ENCODE measurements around the gene NSFL1C.
"Not testable (repeated sequence)": the region's sequence is repeated elsewhere in the genome, so short reads cannot be mapped to it uniquely, and the experiment has no call there.

The NSFL1C gene

GRCh38 chr20:1422753-1423152 lies 43.9 kb downstream of the NSFL1C start:
- no peak for DNase-seq

GRCh38 chr20:1420066-1420465 lies 46.6 kb downstream of the NSFL1C start:
- no peak for DNase-seq

- no peak for DNase-seq
These were observed 48.3 kb downstream of the NSFL1C start for GRCh38 chr20:1418350-1418749.

- no peak for DNase-seq
These were observed 48.9 kb downstream of the NSFL1C start for GRCh38 chr20:1417790-1418189.

- DNase-seq = no peak
These were observed 49.4 kb downstream of the NSFL1C start for GRCh38 chr20:1417273-1417672.

DNA sequence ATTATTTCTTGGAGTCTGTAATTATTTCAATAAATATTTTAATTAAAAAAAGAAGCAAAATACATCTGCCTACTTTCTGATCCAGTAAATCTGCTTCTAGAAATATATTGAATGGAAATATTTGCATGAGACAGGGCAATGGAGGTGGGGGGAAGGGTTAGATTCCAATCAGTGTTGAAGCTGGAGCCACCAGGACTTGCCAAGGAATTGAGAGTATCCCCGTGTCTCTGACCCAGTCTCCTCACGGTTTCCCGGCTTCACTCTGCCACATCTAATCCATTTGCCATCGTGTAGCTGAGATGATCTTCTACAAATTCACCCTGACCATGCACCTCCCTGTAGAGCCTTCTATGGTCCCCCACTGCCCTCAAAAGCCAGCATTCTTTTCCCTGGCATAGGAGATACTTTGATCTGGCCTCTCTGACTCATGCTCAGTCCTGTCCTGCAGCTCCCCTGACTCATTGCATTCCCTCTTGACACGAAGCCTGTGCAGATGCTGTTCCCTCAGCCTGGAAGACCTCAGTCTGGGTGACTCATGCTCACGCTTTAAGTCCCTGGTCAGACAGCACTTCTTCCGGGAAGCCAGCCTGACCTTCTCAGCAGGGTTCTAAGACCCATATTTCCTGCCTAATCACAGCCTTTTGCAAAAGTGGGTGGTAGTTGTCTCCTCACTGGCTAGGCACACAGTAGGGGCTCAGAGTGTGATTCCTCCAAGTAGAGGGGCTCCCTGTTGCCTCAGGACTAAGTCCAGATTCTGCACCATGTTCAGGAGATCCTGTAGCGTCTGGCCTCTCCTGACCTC lies 50.8 kb downstream of the NSFL1C start:
- no peak for DNase-seq

GRCh38 chr20:1414982-1415381 lies 51.7 kb downstream of the NSFL1C start:
- DNase-seq = no peak

DNA sequence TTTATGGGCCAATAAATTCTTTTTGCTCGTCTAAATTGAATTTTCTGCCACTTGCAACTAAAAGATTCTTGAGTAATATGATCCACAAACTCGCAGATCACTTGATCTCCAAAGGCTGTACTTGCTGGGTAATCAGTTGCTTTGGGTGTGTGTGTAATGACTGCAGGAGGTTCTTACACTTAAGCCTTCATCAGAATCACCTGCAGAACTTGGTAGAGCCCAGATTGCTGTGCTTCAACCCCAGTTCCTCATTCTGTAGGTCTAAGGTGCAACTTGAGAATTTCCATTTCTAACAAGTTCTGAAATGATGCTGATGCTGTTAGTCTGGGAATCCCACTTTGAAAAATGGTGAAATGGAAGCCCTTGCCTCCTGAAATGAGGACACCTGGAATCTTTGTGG lies 60.8 kb downstream of the NSFL1C start:
- DNase-seq = no peak

DNA sequence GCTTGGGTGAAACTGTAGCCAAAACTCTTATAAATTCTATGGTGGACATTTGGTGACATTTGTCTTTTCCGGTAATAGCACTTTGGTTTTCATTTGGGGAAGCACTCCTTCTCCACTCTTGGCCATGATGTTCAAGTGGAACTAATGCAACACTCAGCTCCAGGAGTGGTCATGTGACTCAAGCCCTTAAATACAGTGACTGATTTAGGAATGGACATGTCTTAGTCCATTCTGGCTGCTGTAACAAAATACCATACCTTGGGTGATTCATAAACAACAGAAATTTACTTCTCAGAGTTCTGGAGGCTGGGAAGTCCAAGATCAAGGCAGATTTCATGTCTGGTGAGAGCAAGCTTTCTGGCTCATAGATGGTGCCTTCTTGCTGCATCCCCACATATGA lies 63.0 kb downstream of the NSFL1C start:
- no peak for DNase-seq

- no peak for DNase-seq
These were observed 64.5 kb downstream of the NSFL1C start for GRCh38 chr20:1402149-1402548.

DNA sequence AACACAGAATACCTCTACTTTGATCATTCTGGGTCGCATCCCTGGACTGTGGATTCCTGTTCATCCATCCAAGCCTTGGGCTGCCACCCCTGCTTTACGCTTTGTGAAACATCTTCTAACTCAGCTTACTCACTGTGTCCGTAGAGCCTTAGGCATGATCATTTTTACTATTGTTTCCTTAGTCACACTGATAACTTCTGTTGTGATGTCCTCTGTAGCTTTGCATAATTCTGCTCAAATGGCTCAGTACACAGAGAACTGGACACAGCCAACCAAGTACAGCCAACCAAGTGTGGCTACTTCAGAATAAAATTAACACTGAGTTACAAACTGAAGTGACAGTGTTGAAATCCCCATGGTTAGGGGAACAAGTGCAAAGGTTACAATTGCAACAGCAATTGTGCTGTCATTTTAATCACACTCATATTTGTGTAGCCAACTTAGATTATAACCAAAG lies 65.2 kb downstream of the NSFL1C start:
- DNase-seq = no peak

GRCh38 chr20:1399678-1400366 lies 66.8 kb downstream of the NSFL1C start:
- DNase-seq = not testable (repeated sequence)

DNA sequence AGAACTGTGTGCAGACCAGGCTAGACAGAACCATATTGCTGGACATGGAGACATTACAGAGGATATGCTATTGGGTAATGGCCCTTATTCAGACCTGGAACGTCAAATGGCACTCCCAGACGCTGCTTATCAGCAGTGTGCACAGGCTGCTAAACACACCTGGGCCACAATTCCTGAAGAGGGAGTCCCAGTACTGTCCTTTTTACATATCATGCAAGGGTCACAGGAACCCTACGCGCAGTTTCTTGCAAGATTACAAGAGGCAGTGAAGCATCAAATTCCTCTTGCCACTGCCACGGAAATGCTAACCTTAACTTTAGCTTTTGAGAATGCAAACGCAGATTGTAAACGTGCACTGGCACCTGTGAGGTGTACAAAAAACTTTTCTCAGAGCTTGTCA lies 68.5 kb downstream of the NSFL1C start:
- not testable (repeated sequence) for DNase-seq

GRCh38 chr20:1397710-1398109 lies 68.9 kb downstream of the NSFL1C start:
- DNase-seq = no peak

DNA sequence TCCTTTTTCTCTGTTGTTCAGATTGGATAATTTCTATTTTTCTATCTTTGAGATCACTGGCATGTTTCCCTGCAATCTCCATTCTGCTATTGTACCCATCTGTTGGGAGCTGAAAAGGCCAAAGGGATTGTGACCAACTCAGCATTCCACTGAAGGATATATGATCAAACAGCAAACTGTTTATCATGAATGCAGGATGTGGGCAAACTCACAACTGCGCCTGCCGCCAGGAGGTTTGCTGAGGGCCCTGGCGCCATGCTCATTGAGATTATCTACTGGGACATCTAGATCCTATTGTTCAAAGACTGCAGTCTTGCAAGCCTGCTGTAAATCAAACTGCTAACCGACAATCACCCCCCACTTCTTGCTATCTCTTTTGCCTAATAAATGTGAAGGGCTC lies 69.9 kb downstream of the NSFL1C start:
- no peak for DNase-seq

DNA sequence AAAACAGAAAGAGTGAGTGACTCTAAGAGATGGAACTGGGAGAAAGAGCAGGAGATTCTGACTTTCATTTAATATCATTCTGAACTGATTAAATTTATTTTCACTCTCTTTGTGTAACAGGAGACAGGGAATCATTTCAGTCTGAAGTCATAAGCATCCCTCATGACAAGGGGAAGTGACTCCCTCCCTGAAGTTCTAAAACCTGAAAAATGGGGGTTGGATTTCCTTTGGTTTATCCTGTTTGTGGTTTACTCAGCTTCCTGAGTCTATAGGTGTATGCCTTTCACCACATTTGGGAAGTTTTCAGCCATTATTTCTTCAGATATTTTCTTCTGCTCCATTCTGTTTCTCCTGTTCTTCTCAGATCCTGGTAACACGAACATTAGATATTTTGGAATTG lies 70.4 kb downstream of the NSFL1C start:
- no peak for DNase-seq

- DNase-seq = no peak
These were observed 72.0 kb downstream of the NSFL1C start for GRCh38 chr20:1394686-1395085.

DNA sequence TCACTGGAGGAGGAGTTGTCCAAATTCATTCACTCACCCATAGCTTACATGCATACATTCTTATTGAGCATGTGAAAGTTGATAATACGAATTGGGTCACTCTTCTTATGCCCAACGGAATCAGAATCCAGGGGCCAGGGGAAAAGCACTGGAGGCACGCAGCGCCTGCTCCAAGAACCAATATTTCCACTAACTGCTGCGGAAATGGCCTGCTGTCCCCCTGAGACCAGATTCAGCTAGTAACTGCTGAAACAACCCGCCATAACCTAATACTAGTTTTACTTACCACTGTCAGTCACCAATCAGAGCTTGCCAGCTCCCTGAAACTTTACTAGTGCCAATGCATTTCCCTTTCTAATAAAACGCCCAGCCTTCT lies 73.2 kb downstream of the NSFL1C start:
- DNase-seq = no peak

DNA sequence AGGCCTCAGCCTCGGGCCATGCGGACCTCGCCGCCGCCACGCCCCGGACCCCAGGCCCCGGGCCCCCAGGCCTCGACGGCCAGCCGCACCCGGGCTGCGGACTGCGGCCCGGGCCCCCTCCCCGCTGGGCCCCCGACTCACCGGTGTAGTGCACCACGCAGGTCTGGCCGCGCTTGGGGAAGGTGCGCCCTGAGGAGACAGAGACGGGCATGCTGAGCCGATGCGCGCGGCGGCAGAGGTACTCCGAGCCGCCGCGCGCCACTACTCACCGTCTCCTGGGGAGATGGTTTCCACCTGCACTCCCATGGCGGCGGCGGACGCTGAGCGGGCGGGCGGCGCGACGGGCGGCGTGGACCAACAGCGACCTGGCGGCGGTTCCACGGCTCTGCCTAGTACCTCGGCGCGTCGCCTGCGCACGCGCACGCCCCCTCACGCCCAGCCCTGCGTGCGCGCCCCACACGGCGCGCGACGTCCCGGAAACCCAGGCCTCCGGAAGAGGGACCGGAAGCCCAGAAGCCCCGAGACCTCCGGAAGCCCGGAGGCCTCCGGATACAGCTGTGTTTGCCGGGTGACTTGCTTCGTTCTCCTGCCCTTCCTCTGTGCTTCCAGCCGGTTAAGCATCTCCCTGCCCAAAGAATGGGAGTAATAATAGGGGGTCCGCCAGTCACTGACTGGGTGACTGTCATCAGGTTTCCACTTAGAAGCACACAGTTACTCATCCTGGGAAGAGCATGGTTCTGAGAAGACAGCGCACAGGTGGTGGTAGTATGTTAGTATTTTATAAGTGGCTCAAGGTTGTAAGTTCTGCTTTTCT lies 73.7 kb downstream of the NSFL1C start, which contains the start of gene FKBP1A:
FKBP1A (minus strand) TSS at position 362 of the 814 bp plus-strand sequence; CDS start at position 306, 56 bp downstream.
- DNase-seq = peak; percentile 62

GRCh38 chr20:1392443-1392692 lies 74.3 kb downstream of the NSFL1C start:
- DNase-seq = no peak
